H9 (cell line): ENCODE measurements around the gene PHF8. TPM values are rescaled to one million over a fixed set of nuclear protein-coding genes. Genes with fewer than 3 reads are reported as not detected.

ENCODE experiments used
- DNase-seq: peaks from one replicate; pipeline ENCODE4 v3.0.0-alpha.2; 2017
- H2AFZ ChIP-seq: one replicate; pipeline ENCODE4 v1.6.1; 2013; ENCODE audit warnings: mild to moderate bottlenecking, low read length, control low read depth, moderate library complexity
- H2AK5ac ChIP-seq: 2 replicates; pipeline ENCODE4 v1.6.1; 2013; ENCODE audit warnings: low read length, control low read depth, mixed read lengths; ENCODE audit not compliant: insufficient read length
- H2BK120ac ChIP-seq: one replicate; pipeline ENCODE4 v1.6.1; 2013; ENCODE audit warnings: low read depth, mild to moderate bottlenecking, low read length, control low read depth, inconsistent platforms; ENCODE audit not compliant: poor library complexity, severe bottlenecking
- H2BK12ac ChIP-seq: 2 replicates; pipeline ENCODE4 v1.6.1; 2013; ENCODE audit warnings: low read length, control low read depth, mixed read lengths, low read depth; ENCODE audit not compliant: insufficient read length
- H2BK15ac ChIP-seq: 2 replicates; pipeline ENCODE4 v1.6.1; 2013; ENCODE audit warnings: low read depth, low read length, control low read depth
- H2BK20ac ChIP-seq: one replicate; pipeline ENCODE4 v1.6.1; 2013; ENCODE audit warnings: low read depth, mild to moderate bottlenecking, low read length, control low read depth, inconsistent platforms; ENCODE audit not compliant: poor library complexity, severe bottlenecking
- H2BK5ac ChIP-seq: 2 replicates; pipeline ENCODE4 v1.6.1; 2013; ENCODE audit warnings: low read length, control low read depth, mixed read lengths; ENCODE audit not compliant: insufficient read length
- H3K14ac ChIP-seq: 2 replicates; pipeline ENCODE4 v1.6.1; 2013; ENCODE audit warnings: low read length, control low read depth; ENCODE audit not compliant: insufficient read depth
- H3K18ac ChIP-seq: 2 replicates; pipeline ENCODE4 v1.6.1; 2013; ENCODE audit warnings: low read depth, mild to moderate bottlenecking, mixed read lengths, low read length, control low read depth; ENCODE audit not compliant: insufficient read length
- H3K23ac ChIP-seq: 2 replicates; pipeline ENCODE4 v1.6.1; 2013; ENCODE audit warnings: low read length, control low read depth, mixed read lengths, low read depth; ENCODE audit not compliant: insufficient read length
- H3K23me2 ChIP-seq: 2 replicates; pipeline ENCODE4 v1.6.1; 2013; ENCODE audit warnings: low read depth, mild to moderate bottlenecking, mixed read lengths, low read length, control low read depth; ENCODE audit not compliant: insufficient read length, poor library complexity, severe bottlenecking
- H3K27ac ChIP-seq: 2 replicates; pipeline ENCODE4 v1.5.1; 2013; ENCODE audit warnings: low read length, control low read depth, mixed read lengths, low read depth; ENCODE audit not compliant: insufficient read length
- H3K27me3 ChIP-seq: 2 replicates; pipeline ENCODE4 v1.6.1; 2013; ENCODE audit warnings: low read length, control low read depth, inconsistent platforms; ENCODE audit not compliant: insufficient read depth
- H3K4ac ChIP-seq: 2 replicates; pipeline ENCODE4 v1.6.1; 2013; ENCODE audit warnings: low read depth, mild to moderate bottlenecking, control low read depth, inconsistent platforms, low read length, moderate library complexity
- H3K4me1 ChIP-seq: 2 replicates; pipeline ENCODE4 v1.6.1; 2013; ENCODE audit warnings: low read length, control low read depth, inconsistent platforms; ENCODE audit not compliant: insufficient read depth
- H3K4me2 ChIP-seq: 2 replicates; pipeline ENCODE4 v1.6.1; 2013; ENCODE audit warnings: low read length, control low read depth, mixed read lengths; ENCODE audit not compliant: insufficient read length, insufficient read depth
- H3K56ac ChIP-seq: 2 replicates; pipeline ENCODE4 v1.6.1; 2013; ENCODE audit warnings: low read depth, mild to moderate bottlenecking, mixed read lengths, low read length, control low read depth; ENCODE audit not compliant: insufficient read length
- H3K79me1 ChIP-seq: 2 replicates; pipeline ENCODE4 v1.6.1; 2013; ENCODE audit warnings: low read depth, mild to moderate bottlenecking, moderate library complexity, low read length, control low read depth, inconsistent platforms; ENCODE audit not compliant: insufficient read depth, poor library complexity, severe bottlenecking
- H3K79me2 ChIP-seq: 2 replicates; pipeline ENCODE4 v1.6.1; 2013; ENCODE audit warnings: low read length, control low read depth, inconsistent platforms; ENCODE audit not compliant: insufficient read depth
- H3K9ac ChIP-seq: 2 replicates; pipeline ENCODE4 v1.6.1; 2013; ENCODE audit warnings: low read length, control low read depth, mixed read lengths; ENCODE audit not compliant: insufficient read length; ENCODE audit errors: extremely low read depth
- H3K9me3 ChIP-seq: one replicate; pipeline ENCODE4 v1.6.1; 2013; ENCODE audit warnings: low read depth, low read length, inconsistent platforms; ENCODE audit not compliant: control insufficient read depth
- H3T11ph ChIP-seq: one replicate; pipeline ENCODE4 v1.6.1; 2013; ENCODE audit warnings: mild to moderate bottlenecking, low read length, control low read depth, inconsistent platforms
- H4K20me1 ChIP-seq: one replicate; pipeline ENCODE4 v1.6.1; 2013; ENCODE audit not compliant: control insufficient read depth, insufficient read length, insufficient read depth
- H4K5ac ChIP-seq: 2 replicates; pipeline ENCODE4 v1.6.1; 2013; ENCODE audit warnings: low read depth, mild to moderate bottlenecking, mixed read lengths, low read length, control low read depth; ENCODE audit not compliant: insufficient read length
- H4K8ac ChIP-seq: replicated peaks from 2 replicates; pipeline ENCODE4 v1.6.1; 2013; ENCODE audit warnings: low read length, control low read depth, mixed read lengths, low read depth; ENCODE audit not compliant: insufficient read length
- H4K91ac ChIP-seq: 2 replicates; pipeline ENCODE4 v1.6.1; 2013; ENCODE audit warnings: low read depth, mild to moderate bottlenecking, moderate library complexity, mixed read lengths, low read length, control low read depth; ENCODE audit not compliant: insufficient read length
- H3K27ac Mint-ChIP-seq, 3 experiments: 2 replicates in 2 of 3; 3 replicates in 1 of 3; pipeline ENCODE4 v1.8.0; 2020 to 2021; ENCODE audit warnings: mixed read lengths in 3 of 3, mild to moderate bottlenecking in 1 of 3, moderate library complexity in 1 of 3
- H3K27me3 Mint-ChIP-seq: 2 replicates; pipeline ENCODE4 v1.8.0; 2021; ENCODE audit warnings: low read depth, mild to moderate bottlenecking, moderate library complexity, mixed read lengths
- H3K36me3 Mint-ChIP-seq, 3 experiments: 2 replicates in 2 of 3; 3 replicates in 1 of 3; pipeline ENCODE4 v1.8.0; 2020 to 2021; ENCODE audit warnings: low read depth in 3 of 3, mixed read lengths in 3 of 3; ENCODE audit not compliant: insufficient read depth in 1 of 3
- H3K4me1 Mint-ChIP-seq, 2 experiments: 2 replicates each; pipeline ENCODE4 v1.8.0; 2020; ENCODE audit warnings: mixed read lengths in 2 of 2
- H3K4me3 Mint-ChIP-seq, 2 experiments: 2 replicates in 1 of 2; 3 replicates in 1 of 2; pipeline ENCODE4 v1.8.0; 2020 to 2021; ENCODE audit warnings: mild to moderate bottlenecking in 2 of 2, mixed read lengths in 2 of 2, moderate library complexity in 1 of 2
- H3K9me3 Mint-ChIP-seq, 2 experiments: 2 replicates in 1 of 2; 3 replicates in 1 of 2; pipeline ENCODE4 v1.8.0; 2020; ENCODE audit warnings: mild to moderate bottlenecking in 2 of 2, mixed read lengths in 2 of 2, moderate library complexity in 1 of 2
- CTCF ChIP-seq: fragments of 200-600 bp; sonication (generic); conservative IDR thresholded peaks from 3 replicates; pipeline ENCODE4 v1.8.0; 2021; ENCODE audit warnings: antibody characterized with exemption, mild to moderate bottlenecking
- WGBS: extraction: QIAGEN DNeasy Blood & Tissue Kit; methylation state at CpG from one replicate; pipeline ENCODE4 v1.1.7; 2013; ENCODE audit warnings: missing lambda C conversion rate, low lambda C conversion rate, mixed read lengths; ENCODE audit not compliant: insufficient read length; ENCODE audit errors: extremely low coverage; 5-methylcytosine and 5-hydroxymethylcytosine counted together
- total RNA-seq: library from RNA; stranded (reverse); gene quantifications from 2 replicates; pipeline ENCODE4 v1.2.1, GENCODE V29; 2021

The PHF8 gene
- total RNA-seq, 1 experiment from 2014 or later = 38.9 TPM

- Histone ChIP-seq H2BK12ac (no peak overlapping the region), H2AFZ (no peak overlapping the region), H2BK20ac (no peak overlapping the region), H3K9me3 (peaks cover 33% of the 10 kb centered on the region), H3K79me1 (no peaks in the 10 kb centered on the region), H2BK120ac (no peak overlapping the region), H3K4me2 (no peak overlapping the region), H4K5ac (no peak overlapping the region), H3K9ac (no peak overlapping the region), H3K4ac (no peak overlapping the region), H3K18ac (no peak overlapping the region), H2BK5ac (no peak overlapping the region), H3K23me2 (peaks cover 2% of the 10 kb centered on the region), H3K23ac (no peak overlapping the region), H3K79me2 (no peaks in the 10 kb centered on the region), H4K8ac (no peak overlapping the region), H3K4me1 (peaks cover 3% of the 10 kb centered on the region; the same call in 1 of the 2 replicates), H3K27me3 (no peaks in the 10 kb centered on the region), H3K14ac (no peak overlapping the region), H3T11ph (no peak overlapping the region), H3K56ac (no peak overlapping the region), H2BK15ac (no peak overlapping the region), H3K27ac (no peak overlapping the region), H4K91ac (no peak overlapping the region), H4K20me1 (no peaks in the 10 kb centered on the region), H2AK5ac (no peak overlapping the region)
- Mint-ChIP-seq H3K36me3 (peaks cover 2 to 12% (median 7%) of the 10 kb centered on the region in 3 experiments; a peak in 5 of 7 replicates), H3K4me1 (peaks cover 21 to 29% of the 10 kb centered on the region in 2 experiments), H3K9me3 (peaks cover 68 to 71% of the 10 kb centered on the region in 2 experiments), H3K27ac (no peak overlapping the region), H3K27me3 (peaks cover 2% of the 10 kb centered on the region), H3K4me3 (no peak overlapping the region)
- no CpG with 5 or more reads among the region's 3 CpGs for WGBS
- DNase-seq = no peak
- no peak for TF ChIP-seq CTCF
Observed at GRCh38 chrX:54049801-54050200, 5.5 kb upstream of the PHF8 start.
